Stimulated activated CD4-positive, alpha-beta T cell treated with anti-CD3 and anti-CD28 coated beads, Interleukin-15, amount 100 ng/mL, for 24 hours (primary cell): Measurements from ENCODE around the gene RMDN3.

ENCODE experiments used
- DNase-seq: peaks from one replicate; pipeline ENCODE4 v3.0.0-alpha.2; 2020

RMDN3 gene

DNA sequence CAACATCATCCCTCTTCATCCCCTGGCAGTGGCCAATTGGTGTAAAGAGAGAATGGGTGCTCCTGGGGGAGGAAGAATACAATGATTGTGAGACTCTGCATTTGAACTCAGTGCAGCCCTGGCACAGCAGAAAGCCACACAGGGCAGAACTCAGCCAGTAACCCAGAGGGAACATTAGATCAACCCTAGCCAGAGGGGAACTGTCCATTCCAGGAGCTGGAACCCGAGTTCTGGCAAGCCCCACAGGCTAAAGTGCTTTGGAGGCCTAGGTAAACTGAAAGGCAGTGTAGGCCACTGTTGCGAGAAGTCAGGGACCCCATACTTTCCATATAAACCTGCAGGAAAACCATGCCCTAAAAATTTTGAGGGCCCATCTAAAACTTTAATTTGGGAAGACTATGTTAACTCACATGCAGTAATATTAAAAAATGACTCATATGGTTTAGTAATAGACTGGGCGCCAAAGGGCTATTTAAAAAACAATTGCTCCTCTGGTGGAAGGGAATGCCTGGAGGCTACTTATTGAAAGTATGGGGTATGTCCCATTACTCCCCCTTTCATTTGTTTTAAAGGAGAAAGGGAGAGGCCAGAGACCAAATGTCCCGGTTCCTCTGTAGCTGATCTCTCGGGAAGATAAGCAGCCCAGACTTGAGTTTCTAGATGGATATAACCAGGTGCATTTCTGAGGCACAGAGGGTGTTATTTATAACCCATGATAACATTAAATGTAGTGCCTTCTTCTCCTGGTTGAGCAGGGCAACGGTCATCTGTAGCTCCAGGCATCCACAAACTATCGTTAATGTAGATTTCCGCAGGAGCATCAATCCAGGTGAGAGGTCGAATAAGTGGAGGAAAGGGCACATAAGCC is 65.9 kb downstream of the RMDN3 start:
- no peak for DNase-seq
